Retina (tissue), 1 donor: ENCODE measurements around the gene CD28.
"Not testable (repeated sequence)": the region's sequence is repeated elsewhere in the genome, so short reads cannot be mapped to it uniquely, and the experiment has no call there.

Experiments
- DNase-seq: peaks from one replicate; pipeline ENCODE4 v3.0.0-alpha.2; 2016

The CD28 gene

DNA sequence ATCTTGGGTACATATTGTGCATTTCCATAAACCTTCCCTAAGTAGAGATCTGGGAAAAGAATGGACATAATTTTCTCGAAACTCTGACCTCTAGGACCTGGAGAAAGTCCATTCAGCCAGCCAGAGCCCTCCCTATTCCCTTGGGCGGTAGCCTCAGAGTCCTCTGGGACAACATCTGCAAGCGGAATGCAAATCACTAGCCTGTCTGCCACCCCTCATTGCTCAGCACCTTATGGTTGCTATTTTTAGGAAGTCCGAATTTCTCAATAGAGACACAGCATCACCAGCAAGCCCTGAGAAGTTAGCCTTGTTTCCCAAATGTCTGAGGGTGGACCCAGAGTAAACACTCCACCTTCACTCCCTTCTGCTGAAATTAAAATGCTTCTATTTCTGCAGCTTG lies 17.6 kb upstream of the CD28 start:
- DNase-seq, result no peak

DNA sequence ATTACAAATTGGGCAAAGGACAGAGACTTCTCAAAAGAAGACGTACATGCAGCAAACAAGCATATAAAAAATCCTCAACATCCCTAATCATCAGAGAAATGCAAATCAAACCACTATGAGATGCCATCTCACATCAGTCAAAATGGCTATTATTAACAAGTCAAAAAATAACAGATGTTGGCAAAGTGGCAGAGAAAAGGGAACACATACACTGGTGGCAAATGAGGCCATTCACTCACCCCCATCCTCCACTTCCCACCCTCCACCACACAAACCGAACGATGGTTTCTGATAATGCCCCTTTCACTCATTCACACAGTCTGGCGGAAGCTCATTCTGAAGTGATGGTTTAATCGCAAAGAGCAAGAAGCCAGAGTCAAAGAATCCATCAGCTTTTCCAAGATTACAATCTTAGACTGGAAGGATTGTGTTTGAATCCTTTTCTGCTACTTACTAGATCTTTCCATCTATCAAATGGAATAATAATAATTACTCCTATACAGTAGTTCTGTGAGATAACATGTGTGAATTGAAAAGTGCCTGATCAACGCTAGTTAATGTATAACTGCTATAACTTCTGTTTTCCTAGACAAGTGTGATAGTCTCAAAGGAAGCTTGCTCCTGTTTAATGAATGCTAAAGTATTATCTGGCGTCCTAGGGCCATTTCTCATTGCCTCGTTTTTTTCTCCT lies 16.9 kb upstream of the CD28 start:
- no peak for DNase-seq

DNA sequence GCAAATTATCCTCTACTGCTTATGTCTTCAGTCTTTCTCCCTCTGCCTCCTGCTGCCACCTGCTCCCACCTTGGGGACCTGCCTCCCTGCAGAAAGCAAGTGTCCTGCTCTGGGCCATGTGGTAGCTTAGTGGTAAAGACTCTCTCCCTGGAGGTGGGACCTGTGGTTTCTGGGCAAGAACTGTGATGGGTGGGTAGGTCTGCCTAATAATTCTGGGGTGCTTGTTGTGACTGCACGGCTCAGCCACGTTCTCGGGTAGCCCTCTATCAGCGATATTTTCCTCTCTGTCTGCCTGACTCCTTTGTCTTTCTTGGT lies 16.4 kb upstream of the CD28 start:
- DNase-seq, result no peak

DNA sequence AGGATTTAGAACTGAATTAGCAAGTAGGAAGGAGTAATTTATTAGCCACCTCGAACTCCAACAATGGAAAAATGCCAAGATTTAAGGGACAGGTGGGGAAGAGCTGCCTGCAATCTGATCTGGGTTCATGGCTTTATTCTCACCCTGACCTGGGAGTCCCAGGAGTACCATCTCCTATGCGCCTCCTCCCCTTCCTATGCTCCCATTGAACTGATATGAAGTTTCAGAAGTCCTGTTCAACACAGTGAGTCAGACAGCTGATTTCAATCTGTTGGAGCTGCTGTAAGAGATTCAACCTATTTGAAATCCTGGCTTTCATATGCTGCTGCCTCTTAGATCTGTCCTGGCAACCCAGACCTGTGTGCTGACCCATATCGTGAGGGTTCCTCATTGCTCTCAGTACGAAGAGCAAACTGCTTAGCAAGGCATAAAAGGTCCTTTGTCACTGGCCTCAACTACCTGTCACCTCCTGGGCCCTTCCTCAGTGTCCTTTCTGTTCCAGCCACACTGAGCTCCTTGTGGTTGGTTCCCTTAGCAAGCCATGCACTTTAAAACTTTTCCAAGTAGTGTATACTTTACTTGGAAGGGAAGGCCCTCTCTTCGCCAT lies 15.9 kb upstream of the CD28 start:
- no peak for DNase-seq

DNA sequence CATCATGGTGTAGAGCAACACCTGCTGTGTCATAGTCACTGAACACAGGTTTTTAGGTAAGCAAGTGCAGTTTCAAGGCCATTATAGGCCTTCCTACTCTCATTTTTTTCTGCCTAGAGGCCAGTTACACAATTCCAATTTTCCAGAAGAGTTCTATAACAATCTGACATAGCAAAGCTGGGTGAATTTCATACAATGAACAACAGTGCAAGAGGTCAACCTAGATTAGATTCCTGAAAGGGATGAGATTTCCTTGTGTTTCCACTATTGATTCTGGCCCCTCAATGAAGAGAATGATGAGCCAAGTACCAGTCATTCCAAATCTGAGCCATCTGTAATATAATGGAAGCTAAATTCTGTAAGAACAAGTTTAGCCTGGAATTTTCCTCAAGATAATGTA lies 15.3 kb upstream of the CD28 start:
- DNase-seq, result no peak

DNA sequence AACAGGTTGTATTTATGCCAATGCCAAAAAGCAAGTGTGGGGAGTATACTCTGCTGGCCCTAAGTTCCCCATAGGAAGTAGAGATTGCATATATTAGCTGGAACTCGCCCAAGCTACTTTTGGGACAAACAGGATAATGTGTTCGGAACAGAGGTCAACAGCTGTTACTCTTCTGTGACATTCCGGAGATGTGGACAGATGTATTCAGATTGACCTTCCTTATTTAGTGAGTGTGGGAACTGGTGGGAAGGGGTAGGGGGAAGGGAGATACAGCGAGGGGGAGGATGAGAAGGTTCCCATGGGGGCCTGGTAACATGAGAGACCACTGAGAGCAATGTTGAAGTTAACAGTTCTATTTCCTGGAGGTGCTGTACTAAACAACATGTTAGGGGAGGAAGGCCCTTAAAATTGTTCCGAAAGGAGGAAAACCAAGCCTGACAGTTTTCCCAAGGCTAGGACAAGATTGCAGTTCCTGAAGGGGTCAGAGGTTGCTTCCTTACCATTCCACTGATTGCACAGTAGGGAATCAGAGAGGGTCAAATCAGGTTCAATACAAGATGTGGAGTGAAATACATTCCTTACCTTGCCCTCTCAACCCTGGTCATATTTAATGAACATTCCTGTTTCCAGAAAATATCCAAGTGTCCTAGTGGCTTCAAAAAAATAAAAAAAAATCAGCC lies 14.3 kb upstream of the CD28 start:
- DNase-seq, result no peak

DNA sequence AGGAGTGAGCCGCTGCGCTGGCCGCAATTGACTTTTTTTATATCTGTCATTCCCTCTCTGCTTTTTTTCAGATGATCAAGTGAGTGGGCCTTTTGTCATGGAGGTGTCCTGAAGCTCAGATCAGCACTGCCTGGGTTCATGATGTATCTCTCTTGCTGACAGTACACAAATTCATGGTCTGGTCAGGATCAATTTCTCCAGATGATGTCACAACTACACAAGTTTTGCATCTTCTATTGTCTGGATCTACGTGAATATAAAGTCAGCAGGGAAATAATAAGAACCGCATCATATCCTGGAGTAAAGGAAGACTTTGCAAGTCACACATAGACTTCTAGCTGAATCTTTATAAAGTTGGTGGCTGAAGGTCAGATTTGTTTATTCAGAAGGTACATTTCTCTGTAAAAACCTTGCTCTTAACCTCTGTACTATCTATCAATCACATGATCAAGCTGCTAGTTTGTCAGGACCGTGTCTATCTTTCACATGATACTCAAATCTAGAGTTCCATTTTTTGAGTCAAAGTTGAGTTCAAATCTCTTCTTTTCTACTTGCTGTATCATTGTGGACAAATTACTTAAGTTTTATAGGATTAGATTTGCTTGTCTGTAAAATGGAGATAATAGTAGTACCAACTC lies 13.1 kb upstream of the CD28 start:
- DNase-seq, result no peak

DNA sequence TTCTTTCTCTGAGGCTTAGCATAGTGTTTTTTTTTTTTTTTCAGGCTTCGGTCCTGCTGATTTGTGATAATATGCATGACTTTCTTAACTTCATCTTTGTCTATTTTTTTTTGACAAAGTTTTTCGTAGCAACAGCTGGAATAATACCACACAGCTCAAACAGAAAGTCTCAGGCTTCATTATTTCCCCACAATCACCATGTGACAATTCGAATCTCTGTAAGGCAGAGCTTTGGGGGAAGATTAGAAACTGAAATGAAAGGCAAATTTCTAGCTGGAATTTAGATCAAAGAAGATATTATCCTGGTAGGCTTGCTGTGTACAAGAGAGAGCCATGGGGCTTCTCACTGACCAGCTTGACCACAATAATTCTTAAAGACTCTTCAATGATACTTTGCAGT lies 12.2 kb upstream of the CD28 start:
- DNase-seq, result no peak

DNA sequence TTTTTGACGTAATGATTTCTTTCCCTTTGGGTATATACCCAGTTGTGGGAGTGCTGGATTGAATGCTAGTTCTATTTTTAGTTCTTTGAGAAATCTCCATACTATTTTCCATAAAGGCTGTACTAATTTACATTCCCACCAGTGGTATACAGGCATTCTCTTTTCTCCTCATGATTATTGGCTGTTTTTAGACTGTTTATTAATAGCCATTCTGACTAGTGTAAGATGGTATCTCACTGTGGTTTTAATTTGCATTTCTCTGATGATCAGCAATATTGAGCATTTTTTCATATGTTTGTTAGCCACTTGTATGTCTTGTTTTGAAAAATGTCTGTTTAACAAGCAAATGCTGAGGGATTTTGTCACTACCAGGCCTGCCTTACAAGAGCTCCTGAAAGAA lies 9.2 kb upstream of the CD28 start:
- no peak for DNase-seq

DNA sequence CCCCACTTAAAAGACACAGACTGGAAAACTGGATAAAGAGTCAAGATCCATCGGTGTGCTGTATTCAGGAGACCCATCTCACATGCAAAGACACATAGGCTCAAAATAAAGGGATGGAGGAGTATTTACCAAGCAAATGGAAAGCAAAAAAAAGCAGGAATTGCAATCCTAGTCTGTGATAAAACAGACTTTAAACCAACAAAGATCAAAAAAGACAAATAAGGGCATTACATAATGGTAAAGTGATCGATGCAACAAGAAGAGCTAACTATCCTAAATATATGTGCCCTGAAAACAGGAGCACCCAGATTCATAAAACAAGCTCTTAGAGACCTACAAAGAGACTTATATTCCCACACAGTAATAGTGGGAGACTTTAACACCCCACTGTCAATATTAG lies 8.7 kb upstream of the CD28 start:
- DNase-seq, result not testable (repeated sequence)

DNA sequence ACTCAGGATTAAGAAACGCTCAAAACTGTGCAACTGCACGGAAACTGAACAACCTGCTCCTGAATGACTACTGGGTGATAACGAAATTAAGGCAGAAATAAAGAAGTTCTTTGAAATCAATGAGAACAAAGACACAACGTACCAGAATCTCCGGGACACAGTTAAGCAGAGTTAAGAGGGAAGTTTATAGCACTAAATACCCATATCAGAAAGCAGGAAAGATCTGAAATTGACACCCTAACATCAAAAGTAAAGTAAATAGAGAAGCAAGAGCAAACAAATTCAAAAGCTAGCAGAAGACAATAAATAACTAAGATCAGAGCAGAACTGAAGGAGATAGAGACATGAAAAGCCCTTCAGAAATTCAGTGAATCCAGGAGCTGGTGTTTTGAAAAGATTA lies 8.0 kb upstream of the CD28 start:
- DNase-seq, result not testable (repeated sequence)

DNA sequence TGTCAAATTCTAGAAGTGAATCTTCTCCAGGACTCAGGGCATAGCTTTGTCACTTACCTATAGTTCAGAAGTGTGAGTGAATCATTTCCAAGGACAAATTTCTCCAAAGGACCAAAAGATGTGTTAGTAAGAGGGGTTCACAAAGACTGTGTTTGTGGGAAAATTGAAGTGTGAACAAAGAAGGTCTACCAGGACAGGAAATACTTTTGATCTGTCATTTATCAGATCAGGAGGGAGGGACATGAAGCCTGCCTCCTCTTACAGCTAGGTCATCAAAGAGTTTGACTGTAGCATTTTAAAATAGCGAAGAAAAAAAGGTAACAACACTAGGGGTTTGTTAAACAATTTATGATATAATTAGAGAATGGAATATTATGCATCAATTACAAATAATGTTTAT lies 2.0 kb upstream of the CD28 start:
- DNase-seq, result no peak

DNA sequence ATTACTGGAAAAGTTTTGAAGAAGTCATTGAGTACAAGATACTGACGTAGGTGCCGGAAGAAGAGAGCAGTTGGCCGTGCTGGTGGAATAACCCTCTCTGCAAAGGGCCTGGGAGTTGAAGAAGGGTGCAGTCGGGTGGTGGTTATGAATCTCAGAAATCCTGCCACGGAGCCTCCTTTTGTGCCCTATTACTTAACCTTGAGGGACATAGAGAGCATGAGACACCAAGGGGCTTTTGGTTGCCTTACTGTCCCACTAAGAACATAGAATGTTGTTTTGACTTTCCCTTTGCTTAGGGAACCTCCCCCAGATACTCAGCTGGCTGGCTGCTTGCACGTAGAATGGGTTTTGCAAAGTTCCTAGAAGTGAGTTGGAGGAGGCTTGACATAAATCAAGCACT lies 1.3 kb upstream of the CD28 start:
- no peak for DNase-seq

DNA sequence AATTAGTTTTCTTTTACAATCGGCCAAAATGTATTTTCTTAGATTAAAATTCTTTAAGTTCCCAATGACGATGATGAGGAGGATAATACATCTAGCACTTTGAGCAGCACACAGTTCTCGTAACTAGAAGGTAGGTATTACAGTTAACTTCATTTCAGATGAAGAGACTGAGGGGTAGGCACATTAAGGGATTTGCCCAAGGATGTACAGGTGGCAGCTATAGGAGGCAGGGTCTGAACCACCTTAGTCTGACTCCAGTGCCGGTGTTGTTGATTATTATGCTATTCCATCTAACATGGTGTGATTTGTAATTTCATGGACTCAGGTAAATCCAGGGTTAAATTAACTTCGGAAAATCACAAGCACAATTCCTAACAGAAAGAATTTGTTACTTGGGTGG lies 1.1 kb downstream of the CD28 start:
- no peak for DNase-seq

DNA sequence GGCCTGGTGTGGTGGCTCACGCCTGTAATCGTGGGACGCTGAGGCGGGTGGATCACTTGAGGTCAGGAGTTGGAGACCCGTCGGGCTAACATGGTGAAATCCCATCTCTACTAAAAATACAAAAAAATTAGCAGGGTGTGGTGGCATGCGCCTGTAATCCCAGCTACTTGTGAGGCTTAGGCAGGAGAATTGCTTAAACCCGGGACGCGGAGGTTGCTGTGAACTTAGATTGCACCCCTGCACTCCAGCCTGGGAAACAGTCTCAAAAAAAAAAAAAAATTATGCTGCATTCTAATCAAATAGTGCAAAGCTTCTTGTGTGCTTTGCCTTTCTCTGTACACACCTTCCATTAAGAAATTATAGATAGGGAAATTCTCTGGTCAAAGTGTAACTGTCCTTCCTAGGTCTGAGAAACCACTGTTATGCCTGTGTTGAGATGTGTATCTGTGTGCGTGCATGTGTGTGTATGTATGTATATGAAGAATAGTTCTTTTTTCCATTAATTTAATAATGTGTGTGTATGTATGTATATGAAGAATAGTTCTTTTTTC lies 2.5 kb downstream of the CD28 start:
- no peak for DNase-seq

DNA sequence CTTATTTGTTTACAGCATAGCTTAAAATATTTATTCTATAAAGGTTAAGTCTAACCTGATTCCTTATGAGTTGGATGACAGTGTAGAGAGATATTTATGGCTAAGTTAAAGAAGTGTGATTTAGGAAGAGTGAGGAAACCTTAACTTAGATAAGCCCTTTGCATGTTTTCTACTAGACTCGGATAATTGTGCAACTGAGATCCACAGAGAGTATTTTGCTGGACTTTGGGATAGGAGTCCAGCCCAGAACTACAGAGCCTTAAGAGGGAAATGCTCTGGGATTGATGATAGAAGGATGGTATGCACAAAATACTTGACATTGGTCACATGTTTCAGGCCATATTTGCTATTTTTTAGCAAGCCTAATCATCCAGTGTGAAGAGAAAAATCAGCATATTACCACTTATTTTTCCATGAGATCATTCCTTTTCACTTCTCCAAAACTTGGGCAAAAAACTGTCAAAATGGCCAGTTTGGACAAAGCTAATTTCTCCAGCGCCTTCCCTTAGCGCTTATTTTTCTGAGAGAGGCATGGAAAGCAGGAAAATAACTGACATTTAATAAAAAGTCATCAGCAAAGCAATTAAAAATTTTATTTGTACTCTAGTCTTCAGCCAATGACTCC lies 3.1 kb downstream of the CD28 start:
- DNase-seq, result no peak

DNA sequence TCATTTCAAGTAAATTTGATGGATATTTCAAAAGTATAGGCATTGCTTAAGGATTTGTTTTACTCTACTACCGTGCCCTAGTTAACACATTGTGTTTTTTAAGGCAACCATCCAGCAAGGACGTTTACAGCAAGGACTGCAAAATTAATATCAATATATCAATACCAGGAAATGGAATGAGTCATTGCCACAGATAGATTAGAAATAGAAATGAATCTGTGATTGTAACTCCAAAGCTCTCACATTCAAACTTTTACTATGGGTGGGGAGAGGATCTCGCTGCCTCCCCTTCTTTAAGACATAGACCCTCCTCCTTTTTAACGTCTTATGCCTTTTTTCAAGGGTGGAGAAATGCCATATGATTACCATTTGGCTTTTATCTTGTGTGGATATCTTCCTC lies 3.8 kb downstream of the CD28 start:
- DNase-seq, result no peak

DNA sequence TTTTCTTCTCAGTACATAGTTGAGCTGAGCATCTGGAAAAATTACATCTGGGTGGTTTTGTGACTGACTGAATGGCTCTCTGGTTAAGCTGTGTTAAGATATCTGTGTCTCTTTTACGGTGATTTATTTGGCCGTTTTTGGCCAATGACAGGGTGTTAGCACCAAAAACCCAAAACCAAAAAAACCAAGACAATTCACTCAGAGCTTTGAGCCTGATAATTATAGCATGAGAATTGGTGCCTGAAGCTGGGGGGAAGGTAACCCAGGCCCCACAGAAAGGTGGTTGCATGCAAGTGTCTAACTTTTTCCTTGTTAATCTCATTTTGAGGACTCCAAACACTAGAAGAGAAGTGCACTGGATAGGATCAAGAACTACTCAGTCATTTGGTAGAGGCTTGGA lies 4.5 kb downstream of the CD28 start:
- DNase-seq, result no peak

DNA sequence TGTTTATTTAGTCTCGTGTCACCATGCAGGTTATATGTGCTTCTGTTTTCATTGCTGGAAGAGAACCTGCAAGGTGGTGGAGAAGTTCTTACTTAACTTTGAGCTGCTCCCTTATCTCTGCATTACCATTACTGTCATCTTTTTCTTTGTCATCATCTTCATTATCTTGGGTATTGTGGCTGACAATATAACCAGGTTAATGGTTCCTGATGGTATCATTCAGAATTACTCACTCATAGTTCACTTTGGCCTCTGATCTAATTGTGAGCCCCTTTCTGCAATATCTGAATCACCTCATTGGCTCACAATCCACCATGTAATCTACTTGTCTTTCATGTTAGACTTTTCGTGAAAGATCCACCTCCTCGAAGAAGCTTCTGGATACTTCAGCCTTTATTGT lies 5.0 kb downstream of the CD28 start:
- DNase-seq, result no peak

DNA sequence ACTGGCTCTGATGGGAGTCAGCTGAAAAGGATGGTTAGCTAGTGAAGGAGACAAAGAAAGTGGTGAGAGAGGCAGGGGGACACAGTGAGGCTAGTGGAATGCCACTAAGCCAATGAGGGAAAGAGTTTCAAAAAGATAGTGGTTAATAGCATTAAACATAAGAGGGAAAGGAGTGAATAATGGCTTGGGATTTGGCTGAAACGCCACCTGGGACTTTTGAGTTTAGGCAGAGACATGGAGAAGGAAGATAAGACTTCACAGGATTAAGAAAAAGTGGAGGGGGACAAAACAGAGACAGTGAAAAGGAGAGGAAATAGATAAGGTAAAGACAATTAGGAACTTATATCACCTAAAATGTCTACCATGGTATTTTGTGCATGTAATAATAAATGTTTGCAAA lies 6.9 kb downstream of the CD28 start:
- DNase-seq, result no peak

DNA sequence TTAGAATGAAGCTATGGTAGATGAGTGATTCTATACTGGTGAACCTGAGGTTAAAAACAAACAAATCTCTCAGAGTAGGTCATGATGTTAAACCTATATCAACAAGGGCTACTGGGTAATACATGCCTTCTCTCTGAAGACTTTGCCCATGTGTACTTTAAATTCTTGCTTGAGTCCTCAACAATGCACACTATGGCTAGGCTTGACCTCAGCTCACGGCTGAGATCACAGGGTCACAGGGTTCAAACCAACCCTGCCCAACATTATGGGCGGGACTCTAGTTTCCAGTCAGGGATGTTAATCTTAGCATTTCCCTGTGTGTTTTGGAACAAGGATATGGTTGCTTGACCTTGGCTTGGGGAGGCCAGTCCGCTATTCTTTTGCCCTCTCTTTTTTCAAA lies 7.7 kb downstream of the CD28 start:
- DNase-seq, result no peak

DNA sequence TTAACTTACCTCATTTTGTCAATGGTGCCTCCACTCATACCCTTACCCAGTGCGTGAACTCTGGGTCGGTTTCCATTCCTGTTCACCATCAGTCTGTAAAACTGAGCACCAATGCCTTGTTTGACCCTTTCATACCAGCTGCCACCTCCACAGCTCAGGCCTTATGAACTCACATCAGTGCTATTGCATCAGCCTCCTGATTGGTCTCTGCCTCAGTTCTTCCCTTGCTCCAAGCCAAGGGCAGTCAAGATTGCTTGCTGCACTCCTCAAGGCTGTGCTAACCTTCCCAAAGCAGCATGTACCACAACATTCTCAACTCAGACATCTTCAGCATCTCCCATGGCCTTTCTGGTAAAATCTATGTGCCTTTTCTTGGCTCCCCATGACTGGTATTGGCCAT lies 9.3 kb downstream of the CD28 start:
- no peak for DNase-seq

DNA sequence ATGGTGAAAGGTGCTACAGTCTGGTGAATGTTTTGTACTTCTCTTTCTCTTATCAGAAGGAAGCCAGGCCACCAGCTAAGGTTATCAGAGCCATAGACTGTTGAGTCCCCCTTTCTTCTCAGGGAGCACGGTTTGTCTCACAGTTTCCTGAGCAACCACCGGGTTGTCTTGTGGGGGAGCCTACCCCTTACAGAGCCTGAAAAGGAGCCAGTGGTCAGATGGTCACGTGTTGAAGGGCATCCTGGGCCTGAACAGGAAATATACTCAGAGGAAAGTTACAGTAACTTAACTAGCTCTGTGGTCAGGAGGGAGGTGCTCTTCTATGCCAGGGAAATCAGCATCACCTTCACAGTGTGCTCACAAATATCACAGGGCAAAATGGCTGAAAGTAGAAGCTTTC lies 11.6 kb downstream of the CD28 start:
- DNase-seq, result no peak
